SK-MEL-5 (cell line): Measurements from ENCODE around the gene TMEM196. TPM values are rescaled to one million over a fixed set of nuclear protein-coding genes. Genes with fewer than 3 reads are reported as not detected.
A peak's percentile ranks its signal among the peaks of the same experiment; 100 is the strongest.
"Not testable (repeated sequence)": the region's sequence is repeated elsewhere in the genome, so short reads cannot be mapped to it uniquely, and the experiment has no call there.

Experiments
- DNase-seq: peaks from one replicate; pipeline ENCODE4 v3.0.0-alpha.2; 2016; ENCODE audit warnings: low read depth, low spot score
- in situ Hi-C: cut with HindIII; loops from 2 replicates; pipeline ENCODE4 v1.10.0; 2016; ENCODE audit warnings: low sequenced_read_pairs, high pct_unique_total_duplicates, low pct_unique_long_range_greater_than_20kb
- total RNA-seq: library from RNA; depleted of rRNA; stranded (reverse); fragments of >200 nt; shearing (Covaris generic); gene quantifications from 2 replicates; pipeline ENCODE4 v1.2.3, GENCODE V29; 2014

Gene TMEM196
- total RNA-seq, 1 experiment from 2014 or later = not detected

- DNase-seq = no peak
- in situ Hi-C loops = no loop called here
Observed at GRCh38 chr7:19715499-19715898, 57.9 kb downstream of the TMEM196 start.

GRCh38 chr7:19713676-19714075 lies 59.7 kb downstream of the TMEM196 start:
- peak; percentile 80 for DNase-seq
- in situ Hi-C loops = no loop called here

- no peak for DNase-seq
- in situ Hi-C loops = no loop called here
Observed at GRCh38 chr7:19709249-19709578, 64.2 kb downstream of the TMEM196 start.

DNA sequence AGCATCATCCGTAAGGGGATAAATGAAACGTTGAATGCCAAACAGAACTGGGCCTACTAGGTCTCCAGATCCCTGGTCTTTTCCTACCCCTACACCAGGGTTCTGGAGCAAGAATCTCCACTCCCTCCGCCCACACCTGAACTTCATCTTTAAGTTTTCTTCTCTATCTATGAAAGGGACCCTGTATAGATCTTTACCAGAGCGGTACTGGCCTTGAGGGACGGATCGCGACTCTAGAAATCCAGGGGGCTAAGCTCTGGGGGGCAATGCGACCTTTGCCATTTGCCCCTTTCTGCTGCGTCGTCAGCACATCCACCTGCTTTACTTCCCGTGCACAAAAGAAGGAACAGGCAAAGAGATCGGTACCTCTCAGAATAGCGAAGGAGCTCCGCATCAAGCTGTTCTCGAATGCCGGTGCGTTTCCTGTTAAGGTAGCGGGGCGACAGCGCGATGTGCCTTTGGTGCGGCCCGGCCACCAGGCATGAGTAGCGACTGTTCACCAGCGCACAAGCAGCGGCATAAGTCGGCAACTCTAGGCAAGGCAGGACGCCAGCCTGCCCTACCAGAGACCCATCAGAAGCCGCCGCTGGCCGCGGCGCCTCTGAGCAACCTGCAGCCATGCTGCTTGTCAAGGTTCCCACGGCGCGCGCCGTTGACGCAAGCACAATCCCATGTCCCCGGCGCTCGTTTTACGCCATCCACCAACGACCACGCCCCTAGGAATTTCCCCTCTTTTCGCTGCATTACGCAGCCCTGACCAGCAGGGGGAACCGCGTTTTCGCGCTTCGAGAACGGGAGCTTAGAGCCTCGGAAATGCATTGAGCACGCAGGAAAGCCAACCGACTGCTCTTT lies 64.8 kb downstream of the TMEM196 start, which contains the start of gene POLR1F:
Gene POLR1F, minus strand, starts transcription at position 641 of the 852 bp plus-strand sequence. Its CDS starts 21 bp downstream, at position 620.
- peak; percentile 98 for DNase-seq
- in situ Hi-C loops = no loop called here

DNA sequence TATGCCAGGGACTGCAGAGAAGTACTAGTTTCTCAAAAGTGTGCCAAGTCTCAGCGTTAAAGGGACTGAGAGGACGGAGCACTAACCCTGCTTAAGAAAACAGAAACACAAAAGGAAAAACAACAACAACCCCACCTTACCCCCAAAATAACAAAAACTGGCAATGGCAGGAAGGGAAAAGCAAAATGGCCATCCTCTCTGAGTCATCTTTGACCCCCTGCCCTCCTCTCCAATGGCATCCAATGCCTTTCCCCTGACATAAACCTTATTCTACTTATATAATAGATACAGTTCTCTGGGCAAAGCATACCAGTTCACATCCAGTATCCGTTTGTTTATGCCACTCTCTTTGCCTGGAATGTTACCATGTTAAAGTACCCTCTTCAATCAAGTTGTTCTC lies 66.2 kb downstream of the TMEM196 start:
- in situ Hi-C loops = no loop called here
- no peak for DNase-seq

DNA sequence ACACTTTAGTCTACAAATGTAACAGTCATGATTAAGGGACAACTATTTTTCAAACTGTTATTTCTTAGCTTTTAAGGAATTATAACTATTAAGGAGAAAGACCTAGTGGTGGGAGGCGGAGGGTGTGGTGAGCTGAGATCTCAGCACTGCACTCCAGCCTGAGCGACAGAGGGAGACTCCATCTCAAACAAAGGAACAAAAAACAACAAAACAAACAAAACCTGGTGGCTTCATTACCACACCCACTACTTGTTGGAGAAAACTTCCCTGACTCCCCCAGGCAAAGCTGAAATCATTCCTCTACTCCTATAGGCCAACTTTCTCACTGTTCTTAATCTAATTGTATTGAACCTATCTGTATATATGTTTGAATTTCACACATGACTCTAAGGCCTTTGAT lies 67.8 kb downstream of the TMEM196 start:
- in situ Hi-C loops = no loop called here
- DNase-seq = no peak

GRCh38 chr7:19701471-19701870 lies 71.9 kb downstream of the TMEM196 start:
- in situ Hi-C loops = no loop called here
- no peak for DNase-seq

DNA sequence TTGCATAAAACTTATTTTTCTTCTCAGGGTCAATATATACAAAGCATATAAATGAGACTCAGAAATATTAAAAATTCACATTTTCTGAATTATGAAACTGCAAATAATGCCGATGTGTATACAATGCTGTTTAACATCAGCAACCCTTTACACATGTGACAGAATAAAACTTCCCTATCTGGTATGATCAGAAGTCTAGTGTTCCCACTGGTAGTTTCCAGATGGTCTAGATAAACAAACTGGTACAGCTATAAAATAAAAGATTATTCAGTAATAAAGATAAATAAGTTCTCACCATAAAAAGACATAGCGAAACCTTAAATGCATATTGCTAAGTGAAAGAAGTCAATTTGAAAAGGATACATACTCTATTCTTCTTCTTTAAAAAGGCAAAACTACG lies 72.5 kb downstream of the TMEM196 start:
- in situ Hi-C loops = no loop called here
- DNase-seq = no peak

DNA sequence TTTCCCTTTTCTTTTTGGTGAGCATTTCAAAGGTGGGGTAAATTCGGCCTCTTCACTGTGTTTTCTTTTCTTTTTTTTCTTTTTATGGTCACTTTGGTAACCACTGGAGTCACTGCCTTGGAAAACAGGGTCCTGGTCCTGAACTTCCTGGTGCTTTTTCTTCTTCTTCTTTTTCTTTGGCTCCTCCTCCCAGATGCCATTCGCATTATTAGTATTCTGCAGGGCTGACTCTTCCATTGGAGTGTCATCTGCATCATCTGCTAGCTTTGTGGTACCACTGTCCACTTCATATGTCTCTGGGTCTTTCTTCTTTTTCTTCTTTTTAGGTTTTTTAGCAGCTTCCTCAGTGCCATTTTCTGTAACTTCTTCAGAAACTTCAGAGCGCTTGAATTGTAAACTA lies 75.1 kb downstream of the TMEM196 start:
- no peak for DNase-seq
- in situ Hi-C loops = no loop called here

GRCh38 chr7:19696926-19697325 lies 76.5 kb downstream of the TMEM196 start:
- DNase-seq = no peak
- in situ Hi-C loops = no loop called here

- in situ Hi-C loops = no loop called here
Observed at GRCh38 chr7:19692111-19692828, 81.1 kb downstream of the TMEM196 start.

DNA sequence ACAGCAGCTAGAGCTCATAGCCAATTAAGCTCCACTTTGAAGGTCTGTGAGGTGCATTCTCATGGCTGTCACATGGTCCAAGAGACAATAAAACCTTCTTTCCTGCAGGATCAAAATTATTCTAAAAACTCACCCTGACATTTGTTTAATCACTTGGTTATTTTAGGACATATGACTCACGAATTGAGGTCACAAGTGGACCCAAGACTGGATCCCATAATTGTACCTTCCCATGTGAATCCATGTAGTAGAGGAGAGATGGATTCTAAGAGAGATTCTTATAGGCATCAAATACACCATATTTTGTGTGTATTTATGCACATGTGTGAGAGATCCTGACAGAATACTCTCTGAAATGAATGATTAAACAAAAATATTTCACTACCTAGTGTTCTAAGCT lies 82.7 kb downstream of the TMEM196 start:
- peak; percentile 53 for DNase-seq
- in situ Hi-C loops = no loop called here

More at GRCh38 chr7:19692111-19692828, 81.1 kb downstream of the TMEM196 start:
- no peak for DNase-seq

- DNase-seq, in situ Hi-C loops: not testable (repeated sequence)
Observed at GRCh38 chr7:19689130-19689529, 84.3 kb downstream of the TMEM196 start.

- no peak for DNase-seq
- in situ Hi-C loops = no loop called here
Observed at GRCh38 chr7:19681596-19681995, 91.8 kb downstream of the TMEM196 start.

DNA sequence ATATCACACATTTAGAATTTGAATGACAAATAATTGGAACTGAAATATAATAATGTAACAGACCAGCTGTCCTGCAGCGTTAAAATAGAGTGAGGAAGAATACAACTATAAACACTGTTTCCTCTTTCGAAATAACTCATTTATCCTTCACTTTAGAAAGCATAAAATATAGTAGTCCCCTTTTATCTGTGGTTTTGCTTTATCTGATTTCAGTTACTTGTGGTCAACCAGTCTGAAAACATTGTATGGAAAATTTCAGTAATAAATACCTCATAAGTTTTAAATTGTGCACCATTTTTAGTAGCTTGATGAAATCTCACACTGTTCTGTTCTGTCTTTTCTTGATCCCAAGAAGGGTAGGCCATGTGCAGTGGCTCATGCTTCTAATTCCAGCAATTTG lies 96.2 kb downstream of the TMEM196 start:
- DNase-seq = peak; percentile 20
- in situ Hi-C loops = no loop called here

- in situ Hi-C loops = no loop called here
- DNase-seq = no peak
Observed at GRCh38 chr7:19675816-19676215, 97.6 kb downstream of the TMEM196 start.

- no peak for DNase-seq
- in situ Hi-C loops = no loop called here
Observed at GRCh38 chr7:19674266-19674960, 99.0 kb downstream of the TMEM196 start.

DNA sequence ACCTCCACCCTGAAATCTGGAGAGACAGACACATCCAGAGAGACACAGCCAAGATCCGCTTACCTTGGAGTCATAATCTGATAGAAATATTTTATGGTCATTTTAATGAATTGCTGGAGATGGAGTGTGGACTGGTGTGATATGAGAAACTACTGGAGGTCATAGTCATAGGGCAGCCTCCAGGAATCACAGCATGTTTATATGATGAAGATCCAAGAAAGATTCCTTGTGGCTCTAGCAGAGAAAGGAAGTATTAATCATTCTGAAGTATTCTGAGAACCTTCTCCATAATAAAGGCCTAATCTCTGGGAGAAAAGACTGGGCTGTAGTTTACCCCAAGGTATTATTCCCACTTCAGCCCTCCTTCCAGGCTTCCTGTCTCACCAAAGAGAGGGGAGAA lies 102.6 kb downstream of the TMEM196 start:
- in situ Hi-C loops = no loop called here
- DNase-seq = no peak
